ENCODE data around the gene SPNS3. TPM values are rescaled to one million over a fixed set of nuclear protein-coding genes. Genes with fewer than 3 reads are reported as not detected.

SPNS3 gene
- total and polyA plus RNA-seq, 4 donors: 0.16 to 2.3 (median 0.24) TPM

DNA sequence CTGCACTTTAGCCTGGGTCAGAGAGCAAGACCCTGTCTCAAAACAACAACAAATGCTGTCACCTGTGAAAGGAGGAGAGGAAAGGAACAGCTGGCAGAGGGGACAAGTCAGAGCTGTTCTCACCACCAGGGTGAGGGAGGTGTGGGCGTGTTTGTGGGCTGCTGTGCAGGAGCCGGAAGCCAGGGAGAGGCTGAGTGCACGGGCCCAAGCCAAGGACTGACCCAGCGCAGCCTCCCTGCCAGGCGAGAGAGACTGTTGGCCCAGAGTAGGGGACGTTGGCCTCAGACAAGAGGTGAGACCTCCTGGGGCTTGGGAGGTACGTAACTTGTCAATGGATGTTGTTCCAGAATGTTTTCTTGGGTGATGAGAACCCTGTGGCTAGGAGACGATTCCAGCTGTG lies 75.7 kb downstream of the SPNS3 start:
- Histone ChIP-seq H3K9me3 (ENCODE audit: control insufficient read depth in 4 of 4, low read length in 3 of 4) (no peaks in the 10 kb centered on the region), H3K4me3 (ENCODE audit: low read depth in 1 of 3, low read length in 3 of 3) (no peak overlapping the region), H3K36me3 (ENCODE audit: control insufficient read depth in 4 of 4, insufficient read depth in 3 of 4, low read depth in 1 of 4, low read length in 3 of 4) (no peaks in the 10 kb centered on the region), H3K9ac (ENCODE audit: low read depth in 1 of 2, low read length in 2 of 2) (no peak overlapping the region), H3K27me3 (ENCODE audit: control insufficient read depth in 4 of 4, insufficient read depth in 4 of 4, low read length in 3 of 4) (no peaks in the 10 kb centered on the region), H3K4me1 (ENCODE audit: control insufficient read depth in 4 of 4, insufficient read depth in 4 of 4, low read length in 3 of 4) (peaks cover 0 to 12% (median 3%) of the 10 kb centered on the region in 4 donors), H3K27ac (ENCODE audit: low read depth in 1 of 2, low read length in 2 of 2) (peak overlapping the region; percentile 66 to 72)
- no peak for DNase-seq (ENCODE audit: low spot score)
- WGBS: 69% methylated on average over 8 of the region's 8 CpGs
- TF ChIP-seq NR2F2 (IDR thresholded peaks at IDR 0.05) (peak; percentile 6), GABPA (IDR thresholded peaks at IDR 0.05 in 1 of 2, conservative IDR thresholded peaks at IDR 0.05 in 1 of 2) (no peak)

- WGBS: 73% methylated on average over 21 of the region's 21 CpGs
- Histone ChIP-seq H3K27ac (ENCODE audit: low read depth in 1 of 2, low read length in 2 of 2) (peak overlapping the region; percentile 66 to 72), H3K4me3 (ENCODE audit: low read depth in 1 of 3, low read length in 3 of 3) (no peak overlapping the region), H3K4me1 (ENCODE audit: control insufficient read depth in 4 of 4, insufficient read depth in 4 of 4, low read length in 3 of 4) (peaks cover 0 to 12% (median 3%) of the 10 kb centered on the region in 4 donors), H3K9me3 (ENCODE audit: control insufficient read depth in 4 of 4, low read length in 3 of 4) (no peaks in the 10 kb centered on the region), H3K36me3 (ENCODE audit: control insufficient read depth in 4 of 4, insufficient read depth in 3 of 4, low read depth in 1 of 4, low read length in 3 of 4) (no peaks in the 10 kb centered on the region), H3K9ac (ENCODE audit: low read depth in 1 of 2, low read length in 2 of 2) (no peak overlapping the region), H3K27me3 (ENCODE audit: control insufficient read depth in 4 of 4, insufficient read depth in 4 of 4, low read length in 3 of 4) (no peaks in the 10 kb centered on the region)
- TF ChIP-seq TAF1 (conservative IDR thresholded peaks at IDR 0.05): no peak
- peak; percentile 72 for TF ChIP-seq NR2F2 (IDR thresholded peaks at IDR 0.05)
- peak in 1 of 2 donors; percentile 39 for TF ChIP-seq EGR1 (IDR thresholded peaks at IDR 0.05; ENCODE audit: low read depth in 2 of 2)
- TF ChIP-seq ATF3 (IDR thresholded peaks at IDR 0.05): no peak
- no peak for DNase-seq (ENCODE audit: low spot score)
Measured at GRCh38 chr17:4509923-4510617, 76.3 kb downstream of the SPNS3 start.

DNA sequence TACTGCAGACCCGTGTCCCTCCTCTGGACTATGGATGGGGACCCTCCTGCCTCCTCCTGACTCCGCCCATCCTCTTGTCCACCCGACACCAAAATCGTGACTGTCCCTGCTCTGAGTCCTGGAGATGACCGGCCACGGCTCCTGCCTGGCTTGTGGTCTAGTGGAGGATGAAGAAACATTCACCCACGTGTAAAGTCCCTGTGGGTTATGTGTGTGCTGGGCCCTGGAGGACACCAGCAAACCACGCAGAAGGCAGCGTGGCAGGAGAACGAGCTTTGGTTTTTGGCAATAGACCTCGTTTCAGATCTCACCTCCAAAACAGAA lies 76.8 kb downstream of the SPNS3 start:
- no peaks in the 10 kb centered on the region for H3K9me3 ChIP-seq (ENCODE audit: control insufficient read depth in 4 of 4, low read length in 3 of 4)
- DNase-seq (ENCODE audit: low spot score): no peak
- H3K9ac ChIP-seq (ENCODE audit: low read depth in 1 of 2, low read length in 2 of 2): no peak overlapping the region
- H3K36me3 ChIP-seq (ENCODE audit: control insufficient read depth in 4 of 4, insufficient read depth in 3 of 4, low read depth in 1 of 4, low read length in 3 of 4): no peaks in the 10 kb centered on the region
- WGBS: 75% methylated on average over 11 of the region's 11 CpGs
- H3K4me3 ChIP-seq (ENCODE audit: low read depth in 1 of 3, low read length in 3 of 3): no peak overlapping the region
- H3K4me1 ChIP-seq (ENCODE audit: control insufficient read depth in 4 of 4, insufficient read depth in 4 of 4, low read length in 3 of 4): peaks cover 0 to 12% (median 3%) of the 10 kb centered on the region in 4 donors
- H3K27me3 ChIP-seq (ENCODE audit: control insufficient read depth in 4 of 4, insufficient read depth in 4 of 4, low read length in 3 of 4): no peaks in the 10 kb centered on the region
- no peak for TF ChIP-seq FOXA1 (IDR thresholded peaks at IDR 0.05)
- TF ChIP-seq, protein P1, sequence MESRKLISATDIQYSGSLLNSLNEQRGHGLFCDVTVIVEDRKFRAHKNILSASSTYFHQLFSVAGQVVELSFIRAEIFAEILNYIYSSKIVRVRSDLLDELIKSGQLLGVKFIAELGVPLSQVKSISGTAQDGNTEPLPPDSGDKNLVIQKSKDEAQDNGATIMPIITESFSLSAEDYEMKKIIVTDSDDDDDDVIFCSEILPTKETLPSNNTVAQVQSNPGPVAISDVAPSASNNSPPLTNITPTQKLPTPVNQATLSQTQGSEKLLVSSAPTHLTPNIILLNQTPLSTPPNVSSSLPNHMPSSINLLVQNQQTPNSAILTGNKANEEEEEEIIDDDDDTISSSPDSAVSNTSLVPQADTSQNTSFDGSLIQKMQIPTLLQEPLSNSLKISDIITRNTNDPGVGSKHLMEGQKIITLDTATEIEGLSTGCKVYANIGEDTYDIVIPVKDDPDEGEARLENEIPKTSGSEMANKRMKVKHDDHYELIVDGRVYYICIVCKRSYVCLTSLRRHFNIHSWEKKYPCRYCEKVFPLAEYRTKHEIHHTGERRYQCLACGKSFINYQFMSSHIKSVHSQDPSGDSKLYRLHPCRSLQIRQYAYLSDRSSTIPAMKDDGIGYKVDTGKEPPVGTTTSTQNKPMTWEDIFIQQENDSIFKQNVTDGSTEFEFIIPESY (IDR thresholded peaks at IDR 0.05): no peak
- TF ChIP-seq, protein P2, sequence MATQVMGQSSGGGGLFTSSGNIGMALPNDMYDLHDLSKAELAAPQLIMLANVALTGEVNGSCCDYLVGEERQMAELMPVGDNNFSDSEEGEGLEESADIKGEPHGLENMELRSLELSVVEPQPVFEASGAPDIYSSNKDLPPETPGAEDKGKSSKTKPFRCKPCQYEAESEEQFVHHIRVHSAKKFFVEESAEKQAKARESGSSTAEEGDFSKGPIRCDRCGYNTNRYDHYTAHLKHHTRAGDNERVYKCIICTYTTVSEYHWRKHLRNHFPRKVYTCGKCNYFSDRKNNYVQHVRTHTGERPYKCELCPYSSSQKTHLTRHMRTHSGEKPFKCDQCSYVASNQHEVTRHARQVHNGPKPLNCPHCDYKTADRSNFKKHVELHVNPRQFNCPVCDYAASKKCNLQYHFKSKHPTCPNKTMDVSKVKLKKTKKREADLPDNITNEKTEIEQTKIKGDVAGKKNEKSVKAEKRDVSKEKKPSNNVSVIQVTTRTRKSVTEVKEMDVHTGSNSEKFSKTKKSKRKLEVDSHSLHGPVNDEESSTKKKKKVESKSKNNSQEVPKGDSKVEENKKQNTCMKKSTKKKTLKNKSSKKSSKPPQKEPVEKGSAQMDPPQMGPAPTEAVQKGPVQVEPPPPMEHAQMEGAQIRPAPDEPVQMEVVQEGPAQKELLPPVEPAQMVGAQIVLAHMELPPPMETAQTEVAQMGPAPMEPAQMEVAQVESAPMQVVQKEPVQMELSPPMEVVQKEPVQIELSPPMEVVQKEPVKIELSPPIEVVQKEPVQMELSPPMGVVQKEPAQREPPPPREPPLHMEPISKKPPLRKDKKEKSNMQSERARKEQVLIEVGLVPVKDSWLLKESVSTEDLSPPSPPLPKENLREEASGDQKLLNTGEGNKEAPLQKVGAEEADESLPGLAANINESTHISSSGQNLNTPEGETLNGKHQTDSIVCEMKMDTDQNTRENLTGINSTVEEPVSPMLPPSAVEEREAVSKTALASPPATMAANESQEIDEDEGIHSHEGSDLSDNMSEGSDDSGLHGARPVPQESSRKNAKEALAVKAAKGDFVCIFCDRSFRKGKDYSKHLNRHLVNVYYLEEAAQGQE (IDR thresholded peaks at IDR 0.05): no peak
- no peak for TF ChIP-seq ATF3 (IDR thresholded peaks at IDR 0.05)
- no peak for TF ChIP-seq NR2F2 (IDR thresholded peaks at IDR 0.05)
- no peak for TF ChIP-seq HNF4A (conservative IDR thresholded peaks at IDR 0.05)
- TF ChIP-seq, protein P3, sequence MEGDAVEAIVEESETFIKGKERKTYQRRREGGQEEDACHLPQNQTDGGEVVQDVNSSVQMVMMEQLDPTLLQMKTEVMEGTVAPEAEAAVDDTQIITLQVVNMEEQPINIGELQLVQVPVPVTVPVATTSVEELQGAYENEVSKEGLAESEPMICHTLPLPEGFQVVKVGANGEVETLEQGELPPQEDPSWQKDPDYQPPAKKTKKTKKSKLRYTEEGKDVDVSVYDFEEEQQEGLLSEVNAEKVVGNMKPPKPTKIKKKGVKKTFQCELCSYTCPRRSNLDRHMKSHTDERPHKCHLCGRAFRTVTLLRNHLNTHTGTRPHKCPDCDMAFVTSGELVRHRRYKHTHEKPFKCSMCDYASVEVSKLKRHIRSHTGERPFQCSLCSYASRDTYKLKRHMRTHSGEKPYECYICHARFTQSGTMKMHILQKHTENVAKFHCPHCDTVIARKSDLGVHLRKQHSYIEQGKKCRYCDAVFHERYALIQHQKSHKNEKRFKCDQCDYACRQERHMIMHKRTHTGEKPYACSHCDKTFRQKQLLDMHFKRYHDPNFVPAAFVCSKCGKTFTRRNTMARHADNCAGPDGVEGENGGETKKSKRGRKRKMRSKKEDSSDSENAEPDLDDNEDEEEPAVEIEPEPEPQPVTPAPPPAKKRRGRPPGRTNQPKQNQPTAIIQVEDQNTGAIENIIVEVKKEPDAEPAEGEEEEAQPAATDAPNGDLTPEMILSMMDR (IDR thresholded peaks at IDR 0.05; ENCODE audit: low read depth, low read length, missing input control): no peak
- TF ChIP-seq RXRA (IDR thresholded peaks at IDR 0.05): no peak
- TF ChIP-seq YY1 (IDR thresholded peaks at IDR 0.05): no peak
- no peak for TF ChIP-seq HNF4G (IDR thresholded peaks at IDR 0.05)
- no peak for TF ChIP-seq JUND (IDR thresholded peaks at IDR 0.05)
- TF ChIP-seq FOXA2 (IDR thresholded peaks at IDR 0.05): no peak
- TF ChIP-seq EGR1 (IDR thresholded peaks at IDR 0.05; ENCODE audit: low read depth in 2 of 2): no peak
- no peak for TF ChIP-seq GABPA (IDR thresholded peaks at IDR 0.05 in 1 of 2, conservative IDR thresholded peaks at IDR 0.05 in 1 of 2)
- TF ChIP-seq, protein P4, sequence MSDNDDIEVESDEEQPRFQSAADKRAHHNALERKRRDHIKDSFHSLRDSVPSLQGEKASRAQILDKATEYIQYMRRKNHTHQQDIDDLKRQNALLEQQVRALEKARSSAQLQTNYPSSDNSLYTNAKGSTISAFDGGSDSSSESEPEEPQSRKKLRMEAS (IDR thresholded peaks at IDR 0.05): no peak
- TF ChIP-seq SP1 (IDR thresholded peaks at IDR 0.05): no peak
- no peak for TF ChIP-seq TAF1 (conservative IDR thresholded peaks at IDR 0.05)
- no peak for TF ChIP-seq RAD21 (IDR thresholded peaks at IDR 0.05)
- H3K27ac ChIP-seq (ENCODE audit: low read depth in 1 of 2, low read length in 2 of 2): peak overlapping the region; percentile 66 to 72

Measured in liver (tissue), 9 donors.